OCI-LY7 (cell line): ENCODE measurements around the gene MIA2.

ENCODE experiments used
- EZH2phosphoT487 ChIP-seq: fragments of 200-600 bp; sonication (generic); IDR thresholded peaks from 2 replicates; pipeline ENCODE4 v1.6.1; 2018; ENCODE audit warnings: low read depth, borderline replicate concordance, mild to moderate bottlenecking, mixed run types, antibody characterized with exemption, low read length, moderate library complexity, mixed read lengths
- TF ChIP-seq, protein P1 (sequence below): fragments of 200-600 bp; sonication (generic); conservative IDR thresholded peaks from 2 replicates; pipeline ENCODE4 v1.5.1; 2014; ENCODE audit warnings: mild to moderate bottlenecking, antibody characterized with exemption, low read length, moderate library complexity, mixed read lengths

DNA sequence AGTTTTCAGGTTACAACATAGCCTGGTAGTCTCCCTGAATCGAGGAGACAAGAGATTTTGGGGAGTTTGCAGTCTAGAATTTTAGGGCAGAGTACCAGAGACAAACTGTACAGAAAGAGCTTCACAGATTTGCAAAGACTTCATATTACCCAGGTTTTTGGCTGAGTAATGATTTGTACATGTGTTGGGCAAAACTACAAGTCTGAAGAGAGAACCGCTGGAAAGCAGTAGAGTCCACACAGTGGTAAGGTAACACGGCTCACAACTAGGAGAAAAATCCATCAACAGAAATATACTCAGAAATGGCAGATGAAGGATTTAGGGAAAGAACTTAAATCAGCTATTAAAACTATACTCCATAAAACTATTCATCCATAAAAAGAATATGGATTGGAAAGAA, 172.8 kb downstream of the MIA2 start:
- TF ChIP-seq, protein P1, sequence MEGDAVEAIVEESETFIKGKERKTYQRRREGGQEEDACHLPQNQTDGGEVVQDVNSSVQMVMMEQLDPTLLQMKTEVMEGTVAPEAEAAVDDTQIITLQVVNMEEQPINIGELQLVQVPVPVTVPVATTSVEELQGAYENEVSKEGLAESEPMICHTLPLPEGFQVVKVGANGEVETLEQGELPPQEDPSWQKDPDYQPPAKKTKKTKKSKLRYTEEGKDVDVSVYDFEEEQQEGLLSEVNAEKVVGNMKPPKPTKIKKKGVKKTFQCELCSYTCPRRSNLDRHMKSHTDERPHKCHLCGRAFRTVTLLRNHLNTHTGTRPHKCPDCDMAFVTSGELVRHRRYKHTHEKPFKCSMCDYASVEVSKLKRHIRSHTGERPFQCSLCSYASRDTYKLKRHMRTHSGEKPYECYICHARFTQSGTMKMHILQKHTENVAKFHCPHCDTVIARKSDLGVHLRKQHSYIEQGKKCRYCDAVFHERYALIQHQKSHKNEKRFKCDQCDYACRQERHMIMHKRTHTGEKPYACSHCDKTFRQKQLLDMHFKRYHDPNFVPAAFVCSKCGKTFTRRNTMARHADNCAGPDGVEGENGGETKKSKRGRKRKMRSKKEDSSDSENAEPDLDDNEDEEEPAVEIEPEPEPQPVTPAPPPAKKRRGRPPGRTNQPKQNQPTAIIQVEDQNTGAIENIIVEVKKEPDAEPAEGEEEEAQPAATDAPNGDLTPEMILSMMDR = no peak
- TF ChIP-seq EZH2phosphoT487 = no peak
